GM10248 (cell line): Measurements from ENCODE around the gene VSIG10L.

Experiments
- CTCF ChIA-PET: fragments of 300-600 bp; sonication (Branson Sonifier 250); formaldehyde crosslinking; extraction: SDS; loops from one replicate; lab custom pipeline; 2021; ENCODE audit warnings: antibody characterized with exemption; lab: Yijun Ruan, JAX
- POLR2A ChIA-PET: fragments of 350-650 bp; sonication (Branson Sonifier 250); formaldehyde crosslinking; extraction: SDS; loops from one replicate; lab custom pipeline; 2020; ENCODE audit warnings: antibody characterized with exemption; lab: Yijun Ruan, JAX
- DNase-seq: peaks from one replicate; pipeline ENCODE4 v3.0.0; 2012; ENCODE audit errors: extremely low spot score
- TF ChIP-seq, protein P1 (sequence below): IDR thresholded peaks from 2 replicates; pipeline ENCODE4 v1.5.1; 2012; ENCODE audit warnings: mild to moderate bottlenecking, low read depth; ENCODE audit errors: extremely low read depth, missing control alignments, control extremely low read depth

Gene VSIG10L

GRCh38 chr19:51331193-51331592, 10.7 kb downstream of the VSIG10L start:
- TF ChIP-seq, protein P1, sequence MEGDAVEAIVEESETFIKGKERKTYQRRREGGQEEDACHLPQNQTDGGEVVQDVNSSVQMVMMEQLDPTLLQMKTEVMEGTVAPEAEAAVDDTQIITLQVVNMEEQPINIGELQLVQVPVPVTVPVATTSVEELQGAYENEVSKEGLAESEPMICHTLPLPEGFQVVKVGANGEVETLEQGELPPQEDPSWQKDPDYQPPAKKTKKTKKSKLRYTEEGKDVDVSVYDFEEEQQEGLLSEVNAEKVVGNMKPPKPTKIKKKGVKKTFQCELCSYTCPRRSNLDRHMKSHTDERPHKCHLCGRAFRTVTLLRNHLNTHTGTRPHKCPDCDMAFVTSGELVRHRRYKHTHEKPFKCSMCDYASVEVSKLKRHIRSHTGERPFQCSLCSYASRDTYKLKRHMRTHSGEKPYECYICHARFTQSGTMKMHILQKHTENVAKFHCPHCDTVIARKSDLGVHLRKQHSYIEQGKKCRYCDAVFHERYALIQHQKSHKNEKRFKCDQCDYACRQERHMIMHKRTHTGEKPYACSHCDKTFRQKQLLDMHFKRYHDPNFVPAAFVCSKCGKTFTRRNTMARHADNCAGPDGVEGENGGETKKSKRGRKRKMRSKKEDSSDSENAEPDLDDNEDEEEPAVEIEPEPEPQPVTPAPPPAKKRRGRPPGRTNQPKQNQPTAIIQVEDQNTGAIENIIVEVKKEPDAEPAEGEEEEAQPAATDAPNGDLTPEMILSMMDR, result no peak
- ChIA-PET CTCF (interaction anchor here (1.1 kb wide), 1 partner anchor 8 kb away, joined by 4 read pairs; no protein-coding TSS in a partner anchor), POLR2A (no interaction called here)
- DNase-seq, result no peak

- ChIA-PET POLR2A (no interaction called here), CTCF (interaction anchor here (1.1 kb wide), 1 partner anchor 9 kb away, joined by 4 read pairs; no protein-coding TSS in a partner anchor)
- DNase-seq, result no peak
- TF ChIP-seq, protein P1, result no peak
Measured at GRCh38 chr19:51330366-51330765, 11.6 kb downstream of the VSIG10L start.

DNA sequence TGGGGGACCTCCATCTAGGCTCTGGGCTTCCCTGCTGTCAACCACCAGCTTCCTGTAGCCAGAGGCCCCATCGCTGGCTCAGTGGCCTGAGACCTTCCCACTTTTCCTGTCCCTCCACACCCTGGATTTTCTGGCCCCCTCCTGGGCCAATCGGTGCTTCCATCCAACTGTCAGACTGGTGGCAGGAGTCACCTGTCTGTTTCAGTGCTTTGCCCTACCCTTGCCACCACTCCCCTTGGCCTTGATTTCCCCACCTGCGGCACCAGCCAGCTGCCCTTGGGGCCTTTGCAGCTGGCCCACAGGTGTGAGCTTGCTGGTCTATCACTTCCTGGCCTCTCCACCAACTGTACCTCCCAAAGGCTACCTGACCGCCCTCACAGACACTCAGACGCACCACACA, 12.5 kb downstream of the VSIG10L start:
- POLR2A ChIA-PET, result no interaction called here
- TF ChIP-seq, protein P1, result no peak
- no peak for DNase-seq
- CTCF ChIA-PET, result no interaction called here

DNA sequence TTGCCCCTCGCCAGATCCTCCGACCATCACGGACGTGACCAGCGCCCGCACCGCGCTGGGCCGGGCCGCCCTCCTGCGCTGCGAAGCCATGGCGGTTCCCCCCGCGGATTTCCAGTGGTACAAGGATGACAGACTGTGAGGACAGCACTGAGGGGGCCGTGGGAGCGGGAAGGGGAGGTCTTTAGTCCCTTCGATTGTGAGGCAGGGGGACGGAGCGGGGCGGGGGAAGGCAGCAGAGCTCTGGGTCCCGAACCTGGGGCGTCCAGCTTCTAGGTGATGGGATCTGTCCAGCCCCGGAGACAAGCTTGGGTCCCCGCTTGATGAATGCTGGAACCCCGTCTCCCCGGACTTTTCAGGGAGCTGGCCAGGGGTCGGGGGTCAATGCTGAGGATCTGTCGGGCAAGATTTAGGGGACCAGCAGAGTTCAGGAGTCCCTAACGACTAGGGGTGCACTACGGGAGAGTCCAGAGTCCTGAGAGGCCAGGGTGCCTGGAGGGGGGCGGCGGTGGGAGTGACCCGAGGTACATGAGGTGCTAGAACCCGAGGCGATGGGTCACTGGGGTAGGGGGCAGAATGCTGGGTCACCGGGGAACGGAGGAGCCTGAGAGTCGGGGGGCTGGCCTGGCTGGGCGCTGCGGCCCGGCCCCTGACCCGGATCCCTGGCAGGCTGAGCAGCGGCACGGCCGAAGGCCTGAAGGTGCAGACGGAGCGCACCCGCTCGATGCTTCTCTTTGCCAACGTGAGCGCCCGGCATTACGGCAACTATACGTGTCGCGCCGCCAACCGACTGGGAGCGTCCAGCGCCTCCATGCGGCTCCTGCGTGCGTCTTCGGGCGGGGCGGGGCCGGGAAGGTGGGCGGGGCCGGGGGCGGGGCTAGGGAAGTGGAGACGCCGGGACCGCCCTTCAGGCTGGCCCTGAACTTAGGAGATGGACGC, 14.6 kb downstream of the VSIG10L start:
- POLR2A ChIA-PET, result no interaction called here
- TF ChIP-seq, protein P1, result peak; percentile 31
- peak; percentile 84 for DNase-seq
- CTCF ChIA-PET, result interaction anchor here (1.2 kb wide), 1 partner anchor 10 kb away, joined by 3 read pairs; no protein-coding TSS in a partner anchor

- TF ChIP-seq, protein P1, result no peak
- no peak for DNase-seq
- POLR2A ChIA-PET, result no interaction called here
- CTCF ChIA-PET, result no interaction called here
Measured at GRCh38 chr19:51326216-51327065, 15.5 kb downstream of the VSIG10L start.
